K562 (cell line): Measurements from ENCODE around the gene PABPC1L. TPM values are rescaled to one million over a fixed set of nuclear protein-coding genes. Genes with fewer than 3 reads are reported as not detected.

Source experiments
- DDX20 ChIP-seq: fragments of 450-650 bp; IDR thresholded peaks from 2 replicates; pipeline ENCODE4 v1.6.1; 2016; ENCODE audit warnings: missing genetic modification characterization, low read depth, mild to moderate bottlenecking, missing compliant biosample characterization, moderate library complexity
- DPF2 ChIP-seq: fragments of 450-650 bp; IDR thresholded peaks from 2 replicates; pipeline ENCODE4 v1.6.1; 2016
- FOXJ3 ChIP-seq: sonication (generic); formaldehyde crosslinking; IDR thresholded peaks from 2 replicates; pipeline ENCODE4 v1.4.0; 2020; ENCODE audit warnings: mild to moderate bottlenecking, missing genetic modification reagents
- HNRNPK ChIP-seq: fragments of 200-400 bp; formaldehyde crosslinking; IDR thresholded peaks from one replicate; pipeline ENCODE4 v1.6.1; 2018; ENCODE audit warnings: mild to moderate bottlenecking, low read depth, low read length; ENCODE audit not compliant: poor library complexity, severe bottlenecking
- NFIC ChIP-seq: fragments of 450-650 bp; IDR thresholded peaks from 2 replicates; pipeline ENCODE4 v1.6.1; 2017; ENCODE audit warnings: mild to moderate bottlenecking, inconsistent platforms
- NFYB ChIP-seq: IDR thresholded peaks from 2 replicates; pipeline ENCODE4 v1.6.1; 2011; ENCODE audit warnings: mild to moderate bottlenecking, moderate library complexity; ENCODE audit not compliant: insufficient read length; ENCODE audit errors: extremely low read depth
- PHTF2 ChIP-seq: fragments of 250-450 bp; sonication (Bioruptor Pico); IDR thresholded peaks from 2 replicates; pipeline ENCODE4 v1.5.0; 2021; ENCODE audit warnings: mild to moderate bottlenecking
- PRDM10 ChIP-seq: fragments of 450-650 bp; IDR thresholded peaks from 2 replicates; pipeline ENCODE4 v1.6.1; 2018; ENCODE audit not compliant: partially characterized antibody
- RBM14 ChIP-seq: fragments of 200-400 bp; formaldehyde crosslinking; IDR thresholded peaks from 2 replicates; pipeline ENCODE4 v1.6.1; 2018; ENCODE audit warnings: low read depth, mild to moderate bottlenecking, low read length, moderate library complexity, borderline replicate concordance; ENCODE audit not compliant: insufficient read depth
- SAFB ChIP-seq: fragments of 200-400 bp; formaldehyde crosslinking; IDR thresholded peaks from 2 replicates; pipeline ENCODE4 v1.6.1; 2017; ENCODE audit warnings: low read depth, low read length, borderline replicate concordance
- SMARCA4 ChIP-seq: fragments of 450-650 bp; IDR thresholded peaks from 2 replicates; pipeline ENCODE4 v1.6.1; 2016
- ZBTB2 ChIP-seq: fragments of 450-650 bp; IDR thresholded peaks from 2 replicates; pipeline ENCODE4 v1.6.1; 2016; ENCODE audit warnings: antibody characterized with exemption
- ZNF146 ChIP-seq: IDR thresholded peaks from one replicate; pipeline ENCODE4 v1.6.1; 2018; ENCODE audit warnings: missing compliant biosample characterization; ENCODE audit not compliant: unreplicated experiment
- polyA plus RNA-seq, 8 experiments: library from polyadenylated mRNA; depleted of rRNA in 4 of 8; stranded (reverse) in 5 of 8; unstranded in 3 of 8; fragments of >200 nt; fragmentation: Nextera tagmentation in 2 of 8; fragmentation: Illumina TruSeq in 1 of 8; extraction: Ambion mirVana in 2 of 8; extraction: Trizol in 1 of 8; gene quantifications; 2 replicates each; pipeline versions ENCODE4 v1.2.1 to v1.2.3, GENCODE V29; 2011 to 2014; ENCODE audit warnings: inconsistent platforms in 1 of 8, missing spikeins in 1 of 8
- total RNA-seq, 7 experiments: library from RNA; depleted of rRNA in 6 of 7; stranded (reverse); fragments of >200 nt in 6 of 7; fragmentation: Illumina TruSeq in 2 of 7; extraction: Trizol in 2 of 7; gene quantifications; 2 replicates each; pipeline versions ENCODE4 v1.2.1 to v1.2.3, GENCODE V29; 2011 to 2021; ENCODE audit warnings: low replicate concordance in 1 of 7
- TF ChIP-seq, protein P1 (sequence below): fragments of 250-450 bp; sonication (Bioruptor Pico); IDR thresholded peaks from 2 replicates; pipeline ENCODE4 v1.9.0; 2021; ENCODE audit warnings: mild to moderate bottlenecking, inconsistent platforms
- TF ChIP-seq, protein P2 (sequence below): sonication (generic); formaldehyde crosslinking; IDR thresholded peaks from 2 replicates; pipeline ENCODE4 v1.8.0; 2023; ENCODE audit warnings: mild to moderate bottlenecking, missing genetic modification reagents

PABPC1L gene
- total and polyA plus RNA-seq, 9 of the 15 experiments (the other 6 are each of a cell fraction or from before 2014, with no cell fraction given), result 6.0 to 90.3 (median 15.8) TPM

DNA sequence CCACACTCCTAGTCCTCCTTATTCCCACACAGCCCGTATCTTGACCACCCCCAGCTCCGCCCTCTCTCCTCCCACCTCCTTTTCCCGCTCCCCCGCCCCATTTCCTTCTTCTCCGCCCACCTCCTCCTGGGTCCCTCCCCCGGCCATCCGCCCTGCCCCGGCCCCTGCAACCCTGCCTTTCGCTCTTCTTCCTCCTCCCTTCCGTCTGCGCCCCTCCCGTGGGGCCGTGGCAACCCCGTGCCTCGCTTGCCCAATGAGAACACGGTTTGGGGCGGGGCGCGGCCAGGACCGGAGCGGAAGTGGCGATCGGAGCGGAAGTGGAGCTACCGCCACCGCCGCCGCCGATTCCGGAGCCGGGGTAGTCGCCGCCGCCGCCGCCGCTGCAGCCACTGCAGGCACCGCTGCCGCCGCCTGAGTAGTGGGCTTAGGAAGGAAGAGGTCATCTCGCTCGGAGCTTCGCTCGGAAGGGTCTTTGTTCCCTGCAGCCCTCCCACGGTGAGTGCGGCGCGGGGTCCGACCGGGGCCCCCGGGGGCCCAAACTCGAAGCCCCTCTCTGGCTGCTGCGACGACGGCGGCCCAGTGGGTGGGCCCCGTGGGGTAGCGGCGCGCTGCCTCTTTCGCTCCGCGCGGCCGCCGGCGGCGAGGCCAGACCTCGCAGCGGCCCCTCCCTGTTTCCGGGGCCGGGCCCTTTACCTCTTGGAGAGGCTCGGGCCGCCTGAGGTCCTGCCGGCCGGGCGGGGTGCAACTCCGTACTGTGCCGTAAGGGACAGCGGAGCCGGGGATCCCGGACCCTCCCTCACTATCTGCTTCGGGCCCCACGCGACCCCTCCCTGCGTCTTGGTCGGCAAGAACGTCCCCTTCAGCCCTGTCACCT, 24.2 kb upstream of the PABPC1L start, which contains the start of gene YWHAB (continued):
- TF ChIP-seq NFYB, result no peak
- no peak for TF ChIP-seq HNRNPK
- TF ChIP-seq FOXJ3, result no peak
- TF ChIP-seq, protein P1, sequence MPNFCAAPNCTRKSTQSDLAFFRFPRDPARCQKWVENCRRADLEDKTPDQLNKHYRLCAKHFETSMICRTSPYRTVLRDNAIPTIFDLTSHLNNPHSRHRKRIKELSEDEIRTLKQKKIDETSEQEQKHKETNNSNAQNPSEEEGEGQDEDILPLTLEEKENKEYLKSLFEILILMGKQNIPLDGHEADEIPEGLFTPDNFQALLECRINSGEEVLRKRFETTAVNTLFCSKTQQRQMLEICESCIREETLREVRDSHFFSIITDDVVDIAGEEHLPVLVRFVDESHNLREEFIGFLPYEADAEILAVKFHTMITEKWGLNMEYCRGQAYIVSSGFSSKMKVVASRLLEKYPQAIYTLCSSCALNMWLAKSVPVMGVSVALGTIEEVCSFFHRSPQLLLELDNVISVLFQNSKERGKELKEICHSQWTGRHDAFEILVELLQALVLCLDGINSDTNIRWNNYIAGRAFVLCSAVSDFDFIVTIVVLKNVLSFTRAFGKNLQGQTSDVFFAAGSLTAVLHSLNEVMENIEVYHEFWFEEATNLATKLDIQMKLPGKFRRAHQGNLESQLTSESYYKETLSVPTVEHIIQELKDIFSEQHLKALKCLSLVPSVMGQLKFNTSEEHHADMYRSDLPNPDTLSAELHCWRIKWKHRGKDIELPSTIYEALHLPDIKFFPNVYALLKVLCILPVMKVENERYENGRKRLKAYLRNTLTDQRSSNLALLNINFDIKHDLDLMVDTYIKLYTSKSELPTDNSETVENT (CRISPR knock-in tag), result no peak; the same call in 1 of the 2 replicates
- TF ChIP-seq DPF2, result 0 out of 2 replicates have a peak, but pooled peaks have one; percentile 33
- no peak for TF ChIP-seq ZBTB2
- no peak for TF ChIP-seq DDX20 (tag)
- no peak for TF ChIP-seq PHTF2 (CRISPR knock-in tag)
- TF ChIP-seq, protein P2, sequence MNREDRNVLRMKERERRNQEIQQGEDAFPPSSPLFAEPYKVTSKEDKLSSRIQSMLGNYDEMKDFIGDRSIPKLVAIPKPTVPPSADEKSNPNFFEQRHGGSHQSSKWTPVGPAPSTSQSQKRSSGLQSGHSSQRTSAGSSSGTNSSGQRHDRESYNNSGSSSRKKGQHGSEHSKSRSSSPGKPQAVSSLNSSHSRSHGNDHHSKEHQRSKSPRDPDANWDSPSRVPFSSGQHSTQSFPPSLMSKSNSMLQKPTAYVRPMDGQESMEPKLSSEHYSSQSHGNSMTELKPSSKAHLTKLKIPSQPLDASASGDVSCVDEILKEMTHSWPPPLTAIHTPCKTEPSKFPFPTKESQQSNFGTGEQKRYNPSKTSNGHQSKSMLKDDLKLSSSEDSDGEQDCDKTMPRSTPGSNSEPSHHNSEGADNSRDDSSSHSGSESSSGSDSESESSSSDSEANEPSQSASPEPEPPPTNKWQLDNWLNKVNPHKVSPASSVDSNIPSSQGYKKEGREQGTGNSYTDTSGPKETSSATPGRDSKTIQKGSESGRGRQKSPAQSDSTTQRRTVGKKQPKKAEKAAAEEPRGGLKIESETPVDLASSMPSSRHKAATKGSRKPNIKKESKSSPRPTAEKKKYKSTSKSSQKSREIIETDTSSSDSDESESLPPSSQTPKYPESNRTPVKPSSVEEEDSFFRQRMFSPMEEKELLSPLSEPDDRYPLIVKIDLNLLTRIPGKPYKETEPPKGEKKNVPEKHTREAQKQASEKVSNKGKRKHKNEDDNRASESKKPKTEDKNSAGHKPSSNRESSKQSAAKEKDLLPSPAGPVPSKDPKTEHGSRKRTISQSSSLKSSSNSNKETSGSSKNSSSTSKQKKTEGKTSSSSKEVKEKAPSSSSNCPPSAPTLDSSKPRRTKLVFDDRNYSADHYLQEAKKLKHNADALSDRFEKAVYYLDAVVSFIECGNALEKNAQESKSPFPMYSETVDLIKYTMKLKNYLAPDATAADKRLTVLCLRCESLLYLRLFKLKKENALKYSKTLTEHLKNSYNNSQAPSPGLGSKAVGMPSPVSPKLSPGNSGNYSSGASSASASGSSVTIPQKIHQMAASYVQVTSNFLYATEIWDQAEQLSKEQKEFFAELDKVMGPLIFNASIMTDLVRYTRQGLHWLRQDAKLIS (CRISPR knock-in tag), result peak; percentile 84; the same call in 1 of the 2 replicates
- peak; percentile 65 for TF ChIP-seq PRDM10
- 0 out of 2 replicates have a peak, but pooled peaks have one; percentile 47 for TF ChIP-seq RBM14
- 0 out of 2 replicates have a peak, but pooled peaks have one; percentile 32 for TF ChIP-seq SMARCA4
- TF ChIP-seq SAFB, result 0 out of 2 replicates have a peak, but pooled peaks have one; percentile 17
- no peak; the same call in 1 of the 2 replicates for TF ChIP-seq NFIC
- TF ChIP-seq ZNF146, result no peak
